ENCODE results near the gene UQCRHL. TPM values are rescaled to one million over a fixed set of nuclear protein-coding genes. Genes with fewer than 3 reads are reported as not detected.
"Not testable (repeated sequence)": the region's sequence is repeated elsewhere in the genome, so short reads cannot be mapped to it uniquely, and the experiment has no call there.

The UQCRHL gene
- 1.2 TPM for total RNA-seq

DNA sequence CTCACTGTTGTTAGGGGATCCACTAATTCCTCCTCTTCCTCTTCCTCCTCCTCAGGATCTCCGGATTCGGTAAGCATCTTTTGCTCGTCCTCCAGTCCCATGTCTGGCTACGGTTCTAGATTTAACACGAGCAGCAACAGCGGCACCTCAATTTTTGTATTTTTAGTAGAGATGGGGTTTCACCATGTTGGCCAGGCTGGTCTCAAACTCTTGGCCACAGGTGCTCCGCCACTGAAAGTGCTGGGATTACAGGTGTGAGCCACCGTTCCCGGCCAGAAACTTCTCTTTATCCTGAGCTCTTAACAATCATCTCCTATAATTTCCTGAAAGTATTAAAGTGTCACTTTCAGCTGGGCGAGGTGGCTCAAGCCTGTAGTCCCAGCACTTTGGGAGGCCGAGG is at the start of gene UQCRHL:
TSS of gene UQCRHL (minus strand) at position 101 of the 400 bp plus-strand sequence. CDS start at position 101, 0 bp downstream.
- not testable (repeated sequence) for H3K9me3 ChIP-seq (ENCODE audit: low read depth, low read length); H3K4me3 ChIP-seq (ENCODE audit: low read length); H3K4me1 ChIP-seq (ENCODE audit: insufficient read depth, low read length); H3K27me3 ChIP-seq (ENCODE audit: insufficient read depth, low read length)

DNA sequence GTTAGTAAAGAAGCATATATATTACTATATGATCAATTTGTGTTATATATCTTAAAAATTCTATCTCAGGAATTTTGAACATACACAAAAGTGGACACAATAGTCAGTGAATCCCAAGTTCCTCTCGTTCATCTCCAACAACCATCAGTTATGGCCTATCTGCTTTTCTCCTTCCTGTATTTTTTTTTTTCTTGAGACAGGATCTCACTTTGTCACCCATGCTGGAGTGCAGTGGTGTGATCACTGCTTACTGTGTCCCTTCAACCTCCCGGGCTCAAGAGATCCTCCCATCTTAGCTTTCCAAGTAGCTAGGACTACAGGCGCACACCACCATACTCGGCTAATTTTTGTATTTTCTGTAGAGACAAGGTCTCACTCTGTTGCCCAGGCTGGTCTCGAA is 49.4 kb upstream of the UQCRHL start:
- Histone ChIP-seq H3K4me1 (ENCODE audit: insufficient read depth, low read length) (peaks cover 41% of the 10 kb centered on the region), H3K27me3 (ENCODE audit: insufficient read depth, low read length) (no peaks in the 10 kb centered on the region), H3K4me3 (ENCODE audit: low read length) (no peak overlapping the region)

GRCh38 chr1:15852828-15853302 is 45.4 kb upstream of the UQCRHL start:
- Histone ChIP-seq H3K9me3 (ENCODE audit: low read depth, low read length) (no peaks in the 10 kb centered on the region), H3K4me3 (ENCODE audit: low read length) (no peak overlapping the region), H3K4me1 (ENCODE audit: insufficient read depth, low read length) (peaks cover 42% of the 10 kb centered on the region), H3K27me3 (ENCODE audit: insufficient read depth, low read length) (no peaks in the 10 kb centered on the region)

More for the DNA sequence above, 49.4 kb upstream of the UQCRHL start:
- H3K9me3 ChIP-seq (ENCODE audit: low read depth, low read length) = no peaks in the 10 kb centered on the region

- peaks cover 37% of the 10 kb centered on the region for H3K4me1 ChIP-seq (ENCODE audit: insufficient read depth, low read length)
- no peaks in the 10 kb centered on the region for H3K9me3 ChIP-seq (ENCODE audit: low read depth, low read length)
These were observed 44.8 kb upstream of the UQCRHL start for GRCh38 chr1:15852036-15852827.

DNA sequence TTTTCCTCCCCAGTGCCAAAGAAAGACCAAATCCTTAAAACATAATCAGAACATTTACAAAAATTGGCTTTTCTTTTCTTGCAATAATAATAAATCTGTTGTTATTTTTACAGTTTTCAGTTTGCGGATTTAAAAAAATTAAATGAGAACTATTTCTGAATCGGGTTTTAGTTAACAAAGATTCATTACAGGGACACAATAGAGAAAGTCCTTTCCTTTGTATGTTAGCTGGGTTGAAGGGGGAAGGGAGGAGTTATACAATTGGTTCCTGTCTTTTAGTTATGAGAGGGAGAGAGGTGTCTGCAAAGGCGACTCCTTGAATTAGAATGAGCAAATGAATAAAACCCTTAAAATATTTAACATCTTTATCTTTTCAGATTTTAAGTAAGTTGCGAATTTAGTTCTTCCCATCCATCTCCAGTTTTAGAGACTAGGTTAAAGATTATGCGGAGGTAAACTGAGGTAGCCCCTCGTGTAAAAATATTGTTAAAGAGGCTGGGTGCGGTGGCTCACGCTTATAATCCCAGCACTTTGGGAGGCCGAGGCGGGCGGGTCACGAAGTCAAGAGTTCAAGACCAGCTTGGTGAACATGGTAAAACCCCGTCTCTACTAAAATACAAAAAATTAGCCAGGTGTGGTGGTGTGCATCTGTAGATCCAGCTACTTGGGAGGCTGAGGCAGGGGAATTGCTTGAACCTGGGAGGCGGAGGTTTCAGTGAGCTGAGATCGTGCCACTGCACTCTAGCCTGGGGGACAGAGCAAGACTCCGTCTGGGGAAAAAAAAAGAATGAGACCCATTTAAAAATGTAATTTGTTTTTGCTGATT is 44.0 kb upstream of the UQCRHL start:
- Histone ChIP-seq H3K27me3 (ENCODE audit: insufficient read depth, low read length) (no peaks in the 10 kb centered on the region), H3K9me3 (ENCODE audit: low read depth, low read length) (no peaks in the 10 kb centered on the region), H3K4me3 (ENCODE audit: low read length) (no peak overlapping the region), H3K4me1 (ENCODE audit: insufficient read depth, low read length) (peaks cover 45% of the 10 kb centered on the region)

More at GRCh38 chr1:15852036-15852827, 44.8 kb upstream of the UQCRHL start:
- Histone ChIP-seq H3K4me3 (ENCODE audit: low read length) (no peak overlapping the region), H3K27me3 (ENCODE audit: insufficient read depth, low read length) (no peaks in the 10 kb centered on the region)

DNA sequence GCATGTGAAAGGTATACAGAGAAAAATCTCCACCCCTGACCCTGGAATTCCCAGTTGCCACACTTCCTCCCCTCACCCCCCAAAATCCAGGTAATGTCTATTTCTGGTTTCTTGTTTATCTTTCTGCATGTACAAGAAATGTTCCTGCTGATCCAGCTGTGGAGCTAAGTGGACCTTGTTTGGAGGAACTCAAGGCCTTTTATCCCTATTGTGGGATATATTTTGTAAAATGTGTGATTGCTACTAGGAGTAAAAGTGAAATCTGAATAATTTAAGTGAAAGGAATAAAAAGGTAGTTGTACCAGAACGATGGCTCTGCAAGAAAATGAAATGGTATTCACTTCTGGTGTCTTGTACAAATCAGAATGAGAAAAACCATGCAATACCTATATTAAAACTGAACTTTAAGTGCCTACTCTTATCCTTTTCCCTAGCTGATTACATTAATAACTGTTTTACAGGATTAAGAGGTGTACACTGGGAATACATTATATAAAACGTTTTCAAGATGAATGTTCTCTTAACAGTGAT is 43.1 kb upstream of the UQCRHL start:
- Histone ChIP-seq H3K27me3 (ENCODE audit: insufficient read depth, low read length) (no peaks in the 10 kb centered on the region), H3K4me3 (ENCODE audit: low read length) (peak overlapping the region; percentile 96), H3K4me1 (ENCODE audit: insufficient read depth, low read length) (peaks cover 53% of the 10 kb centered on the region), H3K9me3 (ENCODE audit: low read depth, low read length) (no peaks in the 10 kb centered on the region)

DNA sequence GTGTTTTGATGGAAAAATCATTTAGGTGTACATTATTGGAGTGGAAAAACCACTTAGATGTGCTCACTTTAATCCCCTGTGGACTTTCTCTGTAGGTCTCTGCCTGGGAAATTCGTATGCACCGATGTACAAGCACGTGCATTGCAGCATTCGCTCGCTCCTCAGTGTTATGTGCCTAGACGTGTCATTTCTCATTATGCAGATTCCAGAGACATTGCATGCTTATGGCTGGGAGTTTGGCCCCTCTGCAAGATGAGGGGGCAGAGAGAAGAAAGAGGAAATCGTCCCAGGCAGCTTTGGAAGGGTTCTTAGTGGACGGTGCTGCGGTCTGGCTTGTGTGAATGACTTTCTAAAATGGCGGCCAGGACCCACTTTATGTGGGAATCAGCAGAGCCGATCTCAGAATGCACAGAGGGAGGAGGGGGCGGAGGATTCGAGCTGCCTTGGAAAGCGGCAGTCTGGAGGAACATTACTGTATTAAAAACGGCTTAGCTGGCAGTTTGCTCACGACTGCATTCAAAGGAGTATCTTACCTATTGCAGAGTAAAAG is 42.4 kb upstream of the UQCRHL start:
- Histone ChIP-seq H3K27me3 (ENCODE audit: insufficient read depth, low read length) (no peaks in the 10 kb centered on the region), H3K4me1 (ENCODE audit: insufficient read depth, low read length) (peaks cover 58% of the 10 kb centered on the region), H3K4me3 (ENCODE audit: low read length) (peak overlapping the region; percentile 96)

GRCh38 chr1:15848929-15849774 is 41.7 kb upstream of the UQCRHL start:
- Histone ChIP-seq H3K4me1 (ENCODE audit: insufficient read depth, low read length) (peaks cover 58% of the 10 kb centered on the region), H3K4me3 (ENCODE audit: low read length) (peak overlapping the region; percentile 96), H3K9me3 (ENCODE audit: low read depth, low read length) (no peaks in the 10 kb centered on the region), H3K27me3 (ENCODE audit: insufficient read depth, low read length) (no peaks in the 10 kb centered on the region)

More for the DNA sequence above, 42.4 kb upstream of the UQCRHL start:
- no peaks in the 10 kb centered on the region for H3K9me3 ChIP-seq (ENCODE audit: low read depth, low read length)

- peaks cover 54% of the 10 kb centered on the region for H3K4me1 ChIP-seq (ENCODE audit: insufficient read depth, low read length)
These were observed 40.9 kb upstream of the UQCRHL start for GRCh38 chr1:15848143-15848928.

GRCh38 chr1:15847893-15848142 is 40.4 kb upstream of the UQCRHL start:
- Histone ChIP-seq H3K4me3 (ENCODE audit: low read length) (peak overlapping the region; percentile 96), H3K4me1 (ENCODE audit: insufficient read depth, low read length) (peaks cover 49% of the 10 kb centered on the region), H3K9me3 (ENCODE audit: low read depth, low read length) (no peaks in the 10 kb centered on the region), H3K27me3 (ENCODE audit: insufficient read depth, low read length) (no peaks in the 10 kb centered on the region)

More at GRCh38 chr1:15848143-15848928, 40.9 kb upstream of the UQCRHL start:
- H3K9me3 ChIP-seq (ENCODE audit: low read depth, low read length) = no peaks in the 10 kb centered on the region
- peak overlapping the region; percentile 96 for H3K4me3 ChIP-seq (ENCODE audit: low read length)
- H3K27me3 ChIP-seq (ENCODE audit: insufficient read depth, low read length) = no peaks in the 10 kb centered on the region

GRCh38 chr1:15847100-15847892 is 39.8 kb upstream of the UQCRHL start, which contains the start of gene SPEN:
SPEN (plus strand) TSS chr1:15847707; CDS start chr1:15848068, 361 bp downstream.
- peaks cover 44% of the 10 kb centered on the region for H3K4me1 ChIP-seq (ENCODE audit: insufficient read depth, low read length)
- no peaks in the 10 kb centered on the region for H3K9me3 ChIP-seq (ENCODE audit: low read depth, low read length)
- no peaks in the 10 kb centered on the region for H3K27me3 ChIP-seq (ENCODE audit: insufficient read depth, low read length)
- peak within 1 kb of the TSS; percentile 96 for H3K4me3 ChIP-seq (ENCODE audit: low read length)

GRCh38 chr1:15846056-15846455 is 38.6 kb upstream of the UQCRHL start:
- H3K9me3 ChIP-seq (ENCODE audit: low read depth, low read length); H3K4me3 ChIP-seq (ENCODE audit: low read length); H3K27me3 ChIP-seq (ENCODE audit: insufficient read depth, low read length): not testable (repeated sequence)
- peaks cover 32% of the 10 kb centered on the region for H3K4me1 ChIP-seq (ENCODE audit: insufficient read depth, low read length)
